ENCODE results near the gene POU5F1. TPM values are rescaled to one million over a fixed set of nuclear protein-coding genes. Genes with fewer than 3 reads are reported as not detected.

Gene POU5F1
- polyA plus RNA-seq, 3 donors = 0.20 TPM; not detected in 2

DNA sequence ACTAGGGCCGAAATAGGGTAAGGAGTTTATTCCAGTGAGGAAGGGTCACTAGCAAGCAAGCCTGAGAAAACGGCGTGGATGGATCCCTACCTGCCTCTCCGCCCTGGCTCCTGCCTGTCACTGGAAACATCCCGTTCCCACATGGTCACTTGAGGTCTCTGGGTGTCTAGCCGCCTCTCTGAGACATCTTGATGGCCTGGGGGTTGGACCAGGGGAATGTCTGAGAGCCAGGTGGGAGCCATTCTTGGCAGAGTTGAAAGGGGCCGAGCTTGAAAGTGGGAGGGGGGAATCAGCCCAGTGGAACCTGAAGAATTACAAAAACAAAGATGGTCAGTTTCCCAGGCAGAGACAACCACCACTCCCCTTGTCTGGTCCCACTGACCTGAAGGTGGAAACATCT, 13.8 kb downstream of the POU5F1 start:
- no peak overlapping the region for H2AFZ ChIP-seq (ENCODE audit: insufficient read depth, low read depth, low read length, poor library complexity, severe bottlenecking)
- peaks cover 0 to 15% of the 10 kb centered on the region in 2 donors for H3K36me3 ChIP-seq (replicated peaks in 1 of 2; ENCODE audit: control insufficient read depth in 1 of 2, insufficient read depth in 2 of 2, low read length in 2 of 2)
- Mint-ChIP-seq H3K27me3 (ENCODE audit: low read depth in 3 of 3) (peaks cover 0 to 2% (median 0%) of the 10 kb centered on the region in 3 donors), H3K4me3 (no peak overlapping the region), H3K9me3 (no peaks in the 10 kb centered on the region), H3K4me1 (peaks cover 29% of the 10 kb centered on the region), H3K36me3 (peaks cover 15 to 29% of the 10 kb centered on the region in 2 donors), H3K27ac (peak overlapping the region in 1 of 7 donors; percentile 80)
- H3K4me2 ChIP-seq (replicated peaks; ENCODE audit: extremely low read depth, low read length, poor library complexity, severe bottlenecking) = no peak overlapping the region
- peaks cover 17 to 24% of the 10 kb centered on the region in 2 donors for H3K4me1 ChIP-seq (ENCODE audit: control insufficient read depth in 1 of 2, insufficient read depth in 2 of 2, low read length in 2 of 2)
- no peak overlapping the region for H3K9ac ChIP-seq (ENCODE audit: insufficient read depth, low read length, poor library complexity, severe bottlenecking)
- no peaks in the 10 kb centered on the region for H3K9me3 ChIP-seq (replicated peaks in 1 of 2; ENCODE audit: control insufficient read depth in 1 of 2, insufficient read depth in 1 of 2, low read length in 2 of 2)
- WGBS (ENCODE audit: insufficient coverage) = 100% methylated on average over 5 of the region's 7 CpGs
- H3K79me2 ChIP-seq (ENCODE audit: insufficient read depth, low read length) = peaks cover 21% of the 10 kb centered on the region
- H3K4me3 ChIP-seq (replicated peaks in 1 of 3; ENCODE audit: low read depth in 2 of 3, low read length in 3 of 3) = no peak overlapping the region
- intact Hi-C loops (cut with micrococcal nuclease) = no loop called here
- TF ChIP-seq, protein P1, sequence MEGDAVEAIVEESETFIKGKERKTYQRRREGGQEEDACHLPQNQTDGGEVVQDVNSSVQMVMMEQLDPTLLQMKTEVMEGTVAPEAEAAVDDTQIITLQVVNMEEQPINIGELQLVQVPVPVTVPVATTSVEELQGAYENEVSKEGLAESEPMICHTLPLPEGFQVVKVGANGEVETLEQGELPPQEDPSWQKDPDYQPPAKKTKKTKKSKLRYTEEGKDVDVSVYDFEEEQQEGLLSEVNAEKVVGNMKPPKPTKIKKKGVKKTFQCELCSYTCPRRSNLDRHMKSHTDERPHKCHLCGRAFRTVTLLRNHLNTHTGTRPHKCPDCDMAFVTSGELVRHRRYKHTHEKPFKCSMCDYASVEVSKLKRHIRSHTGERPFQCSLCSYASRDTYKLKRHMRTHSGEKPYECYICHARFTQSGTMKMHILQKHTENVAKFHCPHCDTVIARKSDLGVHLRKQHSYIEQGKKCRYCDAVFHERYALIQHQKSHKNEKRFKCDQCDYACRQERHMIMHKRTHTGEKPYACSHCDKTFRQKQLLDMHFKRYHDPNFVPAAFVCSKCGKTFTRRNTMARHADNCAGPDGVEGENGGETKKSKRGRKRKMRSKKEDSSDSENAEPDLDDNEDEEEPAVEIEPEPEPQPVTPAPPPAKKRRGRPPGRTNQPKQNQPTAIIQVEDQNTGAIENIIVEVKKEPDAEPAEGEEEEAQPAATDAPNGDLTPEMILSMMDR (IDR thresholded peaks at IDR 0.05) = no peak
- DNase-seq = no peak
- H3K27ac ChIP-seq (ENCODE audit: low read depth in 1 of 2, low read length in 2 of 2) = no peak overlapping the region
- H3K27me3 ChIP-seq (ENCODE audit: control insufficient read depth in 2 of 2, insufficient read depth in 2 of 2, low read length in 2 of 2) = no peaks in the 10 kb centered on the region
- H4K20me1 ChIP-seq (ENCODE audit: insufficient read depth, low read length) = no peaks in the 10 kb centered on the region

DNA sequence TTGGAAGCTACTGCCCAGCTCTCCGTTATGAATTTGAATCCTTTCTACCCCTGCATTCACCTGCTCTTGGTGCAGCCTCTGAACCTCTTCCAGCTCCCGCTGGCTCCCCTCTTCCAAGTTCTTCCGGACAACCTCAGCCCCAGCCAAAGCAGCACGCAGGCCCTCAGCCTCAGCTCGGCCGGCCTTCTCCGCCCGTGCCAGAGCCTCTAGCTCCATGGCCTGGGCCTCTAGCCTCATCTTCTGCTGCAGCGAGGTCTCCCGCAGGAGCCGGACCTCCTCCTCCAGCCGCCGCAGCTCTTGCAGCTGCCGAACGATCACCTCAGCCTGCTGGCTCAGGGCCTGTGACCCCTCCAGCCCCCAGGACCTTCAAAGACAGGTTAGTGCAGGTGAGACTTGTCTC, 16.0 kb downstream of the POU5F1 start:
- H4K20me1 ChIP-seq (ENCODE audit: insufficient read depth, low read length) = no peaks in the 10 kb centered on the region
- intact Hi-C loops (cut with micrococcal nuclease) = no loop called here

More for the DNA sequence above, 16.0 kb downstream of the POU5F1 start:
- no peak overlapping the region for H3K27ac ChIP-seq (ENCODE audit: low read depth in 1 of 2, low read length in 2 of 2)
- H3K4me3 ChIP-seq (replicated peaks in 1 of 3; ENCODE audit: low read depth in 2 of 3, low read length in 3 of 3) = no peak overlapping the region
- H3K4me1 ChIP-seq (ENCODE audit: control insufficient read depth in 1 of 2, insufficient read depth in 2 of 2, low read length in 2 of 2) = peaks cover 13 to 17% of the 10 kb centered on the region in 2 donors
- Mint-ChIP-seq H3K4me1 (peaks cover 20% of the 10 kb centered on the region), H3K4me3 (no peak overlapping the region), H3K36me3 (peaks cover 21 to 31% of the 10 kb centered on the region in 2 donors), H3K27ac (no peak overlapping the region), H3K27me3 (ENCODE audit: low read depth in 3 of 3) (peaks cover 0 to 2% (median 0%) of the 10 kb centered on the region in 3 donors), H3K9me3 (no peaks in the 10 kb centered on the region)
- peaks cover 11% of the 10 kb centered on the region for H3K79me2 ChIP-seq (ENCODE audit: insufficient read depth, low read length)
- no peak overlapping the region for H3K4me2 ChIP-seq (replicated peaks; ENCODE audit: extremely low read depth, low read length, poor library complexity, severe bottlenecking)
- no peak overlapping the region for H3K9ac ChIP-seq (ENCODE audit: insufficient read depth, low read length, poor library complexity, severe bottlenecking)
- peaks cover 4 to 32% of the 10 kb centered on the region in 2 donors for H3K36me3 ChIP-seq (replicated peaks in 1 of 2; ENCODE audit: control insufficient read depth in 1 of 2, insufficient read depth in 2 of 2, low read length in 2 of 2)
- H3K27me3 ChIP-seq (ENCODE audit: control insufficient read depth in 2 of 2, insufficient read depth in 2 of 2, low read length in 2 of 2) = no peaks in the 10 kb centered on the region
- TF ChIP-seq, protein P1 (IDR thresholded peaks at IDR 0.05) = no peak
- H2AFZ ChIP-seq (ENCODE audit: insufficient read depth, low read depth, low read length, poor library complexity, severe bottlenecking) = no peak overlapping the region
- no peaks in the 10 kb centered on the region for H3K9me3 ChIP-seq (replicated peaks in 1 of 2; ENCODE audit: control insufficient read depth in 1 of 2, insufficient read depth in 1 of 2, low read length in 2 of 2)
- 97% methylated on average over 11 of the region's 15 CpGs for WGBS (ENCODE audit: insufficient coverage)
- DNase-seq = no peak
